ENCODE measurements around the gene AMER3. TPM values are rescaled to one million over a fixed set of nuclear protein-coding genes. Genes with fewer than 3 reads are reported as not detected.

AMER3 gene
- total RNA-seq, 2 donors from 2014 or later: not detected

- Mint-ChIP-seq H3K9me3 (no peaks in the 10 kb centered on the region), H3K4me3 (no peak overlapping the region), H3K27me3 (peaks cover 2% of the 10 kb centered on the region), H3K4me1 (no peaks in the 10 kb centered on the region), H3K36me3 (ENCODE audit: low read depth) (no peaks in the 10 kb centered on the region), H3K27ac (no peak overlapping the region)
- no peak for ATAC-seq (replicated peaks)
Observed at GRCh38 chr2:130786076-130786475, 30.7 kb downstream of the AMER3 start.

- peak overlapping the region; percentile 22 for H3K27ac Mint-ChIP-seq
- H3K9me3 Mint-ChIP-seq: no peaks in the 10 kb centered on the region
- H3K4me3 Mint-ChIP-seq: no peak overlapping the region
- H3K4me1 Mint-ChIP-seq: no peaks in the 10 kb centered on the region
- no peak for ATAC-seq (replicated peaks)
- H3K27me3 Mint-ChIP-seq: no peaks in the 10 kb centered on the region
- no peaks in the 10 kb centered on the region for H3K36me3 Mint-ChIP-seq (ENCODE audit: low read depth)
Observed at GRCh38 chr2:130787841-130788240, 32.5 kb downstream of the AMER3 start.

- Mint-ChIP-seq H3K27me3 (peaks cover 4% of the 10 kb centered on the region), H3K4me3 (no peak overlapping the region)
Observed at GRCh38 chr2:130790312-130790711, 35.0 kb downstream of the AMER3 start.

GRCh38 chr2:130790804-130791616, 35.7 kb downstream of the AMER3 start:
- no peaks in the 10 kb centered on the region for H3K4me1 Mint-ChIP-seq
- no peak overlapping the region for H3K4me3 Mint-ChIP-seq
- peaks cover 4% of the 10 kb centered on the region for H3K27me3 Mint-ChIP-seq
- no peak overlapping the region for H3K27ac Mint-ChIP-seq
- H3K9me3 Mint-ChIP-seq: no peaks in the 10 kb centered on the region
- no peak for ATAC-seq (replicated peaks)
- no peaks in the 10 kb centered on the region for H3K36me3 Mint-ChIP-seq (ENCODE audit: low read depth)

More at GRCh38 chr2:130790312-130790711, 35.0 kb downstream of the AMER3 start:
- Mint-ChIP-seq H3K4me1 (no peaks in the 10 kb centered on the region), H3K36me3 (ENCODE audit: low read depth) (no peaks in the 10 kb centered on the region), H3K27ac (no peak overlapping the region), H3K9me3 (no peaks in the 10 kb centered on the region)
- no peak for ATAC-seq (replicated peaks)

GRCh38 chr2:130791617-130791939, 36.2 kb downstream of the AMER3 start:
- no peak overlapping the region for H3K27ac Mint-ChIP-seq
- ATAC-seq (replicated peaks): no peak
- H3K27me3 Mint-ChIP-seq: peaks cover 4% of the 10 kb centered on the region
- H3K4me3 Mint-ChIP-seq: no peak overlapping the region
- H3K9me3 Mint-ChIP-seq: no peaks in the 10 kb centered on the region
- H3K4me1 Mint-ChIP-seq: no peaks in the 10 kb centered on the region
- H3K36me3 Mint-ChIP-seq (ENCODE audit: low read depth): no peaks in the 10 kb centered on the region

GRCh38 chr2:130795431-130795830, 40.1 kb downstream of the AMER3 start:
- Mint-ChIP-seq H3K27me3 (peaks cover 4% of the 10 kb centered on the region), H3K27ac (no peak overlapping the region), H3K4me3 (no peak overlapping the region), H3K36me3 (ENCODE audit: low read depth) (no peaks in the 10 kb centered on the region), H3K4me1 (no peaks in the 10 kb centered on the region), H3K9me3 (no peaks in the 10 kb centered on the region)
- no peak for ATAC-seq (replicated peaks)

GRCh38 chr2:130796290-130796689, 41.0 kb downstream of the AMER3 start:
- Mint-ChIP-seq H3K4me3 (no peak overlapping the region), H3K27me3 (peaks cover 4% of the 10 kb centered on the region), H3K27ac (no peak overlapping the region), H3K36me3 (ENCODE audit: low read depth) (no peaks in the 10 kb centered on the region), H3K9me3 (no peaks in the 10 kb centered on the region), H3K4me1 (no peaks in the 10 kb centered on the region)
- no peak for ATAC-seq (replicated peaks)

- Mint-ChIP-seq H3K27ac (no peak overlapping the region), H3K36me3 (ENCODE audit: low read depth) (no peaks in the 10 kb centered on the region), H3K9me3 (no peaks in the 10 kb centered on the region), H3K4me1 (no peaks in the 10 kb centered on the region), H3K27me3 (peaks cover 4% of the 10 kb centered on the region), H3K4me3 (peak overlapping the region; percentile 45)
- peak; percentile 92 for ATAC-seq (replicated peaks)
Observed at GRCh38 chr2:130797493-130798435, 42.4 kb downstream of the AMER3 start.

- peaks cover 4% of the 10 kb centered on the region for H3K27me3 Mint-ChIP-seq
- H3K4me1 Mint-ChIP-seq: no peaks in the 10 kb centered on the region
- H3K27ac Mint-ChIP-seq: no peak overlapping the region
- H3K4me3 Mint-ChIP-seq: peak overlapping the region; percentile 45
- H3K36me3 Mint-ChIP-seq (ENCODE audit: low read depth): no peaks in the 10 kb centered on the region
- ATAC-seq (replicated peaks): no peak
- no peaks in the 10 kb centered on the region for H3K9me3 Mint-ChIP-seq
Observed at GRCh38 chr2:130798472-130799218, 43.3 kb downstream of the AMER3 start.

GRCh38 chr2:130799295-130799694, 44.0 kb downstream of the AMER3 start:
- no peak overlapping the region for H3K27ac Mint-ChIP-seq
- no peak for ATAC-seq (replicated peaks)
- H3K4me3 Mint-ChIP-seq: no peak overlapping the region
- H3K4me1 Mint-ChIP-seq: no peaks in the 10 kb centered on the region
- no peaks in the 10 kb centered on the region for H3K9me3 Mint-ChIP-seq
- H3K36me3 Mint-ChIP-seq (ENCODE audit: low read depth): no peaks in the 10 kb centered on the region
- H3K27me3 Mint-ChIP-seq: peaks cover 4% of the 10 kb centered on the region

GRCh38 chr2:130805613-130806012, 50.3 kb downstream of the AMER3 start:
- Mint-ChIP-seq H3K4me1 (peaks cover 3% of the 10 kb centered on the region), H3K9me3 (no peaks in the 10 kb centered on the region), H3K4me3 (no peak overlapping the region), H3K27me3 (peaks cover 11% of the 10 kb centered on the region), H3K36me3 (ENCODE audit: low read depth) (no peaks in the 10 kb centered on the region), H3K27ac (no peak overlapping the region)
- ATAC-seq (replicated peaks): no peak

- peaks cover 3% of the 10 kb centered on the region for H3K4me1 Mint-ChIP-seq
- H3K9me3 Mint-ChIP-seq: no peaks in the 10 kb centered on the region
- H3K36me3 Mint-ChIP-seq (ENCODE audit: low read depth): no peaks in the 10 kb centered on the region
- H3K27ac Mint-ChIP-seq: no peak overlapping the region
- no peak overlapping the region for H3K4me3 Mint-ChIP-seq
- H3K27me3 Mint-ChIP-seq: peaks cover 11% of the 10 kb centered on the region
- ATAC-seq (replicated peaks): no peak
Observed at GRCh38 chr2:130806370-130806769, 51.0 kb downstream of the AMER3 start.

- Mint-ChIP-seq H3K27ac (no peak overlapping the region), H3K4me1 (peaks cover 3% of the 10 kb centered on the region), H3K4me3 (no peak overlapping the region), H3K9me3 (no peaks in the 10 kb centered on the region), H3K36me3 (ENCODE audit: low read depth) (no peaks in the 10 kb centered on the region), H3K27me3 (peaks cover 11% of the 10 kb centered on the region)
- no peak for ATAC-seq (replicated peaks)
Observed at GRCh38 chr2:130807659-130808385, 52.5 kb downstream of the AMER3 start.
